MV-4-11 (cell line): ENCODE results near the gene APPBP2.
"Not testable (repeated sequence)": the region's sequence is repeated elsewhere in the genome, so short reads cannot be mapped to it uniquely, and the experiment has no call there.

Experiments
- DNase-seq: peaks from one replicate; lab custom pipeline; 2025; lab: John Stamatoyannopoulos, UW

APPBP2 gene

DNA sequence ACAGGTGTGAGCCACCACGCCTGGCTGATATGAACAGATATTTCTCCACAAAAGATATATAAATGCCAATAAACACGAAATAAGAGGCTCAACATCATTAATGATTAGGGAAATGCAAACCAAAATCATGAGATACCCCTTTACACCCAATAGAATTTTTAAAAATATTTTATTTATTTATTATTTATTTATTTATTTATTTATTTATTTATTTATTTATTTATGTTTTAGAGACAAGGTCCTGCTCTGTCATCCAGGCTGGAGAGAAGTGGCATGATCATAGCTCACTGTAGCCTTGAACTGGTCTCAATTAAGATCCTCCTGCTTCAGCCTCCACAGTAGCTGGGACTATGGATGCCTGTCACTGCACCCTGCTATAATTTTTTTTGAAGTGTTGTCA, 30.8 kb downstream of the APPBP2 start:
- DNase-seq = no peak

DNA sequence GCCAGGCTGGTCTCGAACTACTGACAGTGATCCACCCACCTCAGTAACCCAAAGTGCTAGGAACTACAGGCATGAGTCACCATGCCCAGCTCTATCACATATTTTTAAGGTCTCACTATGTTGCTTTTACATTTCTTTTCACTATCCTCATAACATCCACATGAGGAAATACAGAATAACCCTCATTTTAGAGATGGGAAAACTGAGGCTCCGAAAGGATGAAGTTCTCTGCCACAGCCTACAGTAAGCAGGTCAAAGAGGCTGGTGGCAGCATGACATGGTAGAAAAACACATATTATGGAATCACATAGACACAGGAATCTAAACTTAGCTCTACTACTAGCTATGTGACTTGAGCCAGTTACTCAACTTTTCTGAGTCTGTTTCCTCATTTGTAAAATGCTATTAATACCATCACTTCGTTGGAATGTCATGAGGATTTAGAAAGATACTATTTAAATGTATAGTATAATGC, 32.2 kb downstream of the APPBP2 start:
- DNase-seq = peak; percentile 67

DNA sequence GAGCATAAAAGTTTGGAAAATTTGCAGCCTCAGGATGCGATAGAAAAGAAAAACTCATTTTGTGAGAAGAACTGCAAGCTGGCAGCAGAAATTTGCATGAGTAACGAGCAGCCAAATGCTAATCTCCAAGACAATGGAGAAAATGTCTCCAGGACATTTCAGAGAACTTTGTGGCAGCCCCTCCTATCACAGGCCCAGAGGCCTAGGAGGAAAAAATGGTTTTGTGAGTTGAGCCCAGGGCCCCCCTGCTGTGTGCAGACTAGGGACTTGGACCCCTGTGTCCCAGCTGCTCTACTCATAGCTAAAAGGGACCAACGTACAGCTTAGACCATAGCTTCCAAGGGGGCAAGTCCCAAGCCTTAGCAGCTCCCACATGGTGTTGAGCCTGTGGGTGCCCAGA, 34.3 kb downstream of the APPBP2 start:
- DNase-seq = no peak

DNA sequence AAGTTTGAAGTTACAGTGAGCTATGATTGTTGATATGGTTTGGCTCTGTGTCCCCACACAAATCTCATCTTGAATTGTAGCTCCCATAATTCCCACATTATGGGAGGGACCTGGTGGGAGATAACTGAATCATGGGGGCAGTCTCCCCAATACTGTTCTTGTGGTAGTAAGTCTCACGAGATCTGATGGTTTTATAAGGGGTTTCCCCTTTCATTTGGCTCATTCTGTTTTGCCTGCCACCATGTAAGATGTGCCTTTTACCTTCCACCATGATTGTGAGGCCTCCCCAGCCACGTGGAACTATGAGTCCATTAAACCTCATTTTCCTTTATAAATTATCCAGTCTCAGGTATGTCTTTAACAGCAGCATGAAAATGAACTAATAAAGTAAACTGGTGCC, 35.4 kb downstream of the APPBP2 start:
- DNase-seq = not testable (repeated sequence)

DNA sequence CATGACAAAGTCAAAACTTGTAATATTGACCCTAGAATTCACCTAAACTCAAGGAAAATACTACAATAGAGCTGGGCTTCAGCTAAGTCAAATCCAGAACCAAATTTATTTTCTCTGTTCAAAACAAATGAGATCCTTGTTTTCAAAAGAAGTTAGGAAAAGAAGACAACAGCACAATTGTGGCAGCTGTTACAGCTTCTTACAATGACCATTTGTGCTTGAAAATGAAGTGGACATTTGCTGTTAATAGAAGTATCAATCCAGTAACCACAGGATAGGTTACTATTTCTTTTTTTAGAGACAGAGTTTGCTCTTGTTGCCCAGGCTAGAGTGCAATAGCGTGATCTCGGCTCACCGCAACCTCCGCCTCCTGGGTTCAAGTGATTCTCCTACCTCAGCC, 44.4 kb downstream of the APPBP2 start:
- DNase-seq = no peak

DNA sequence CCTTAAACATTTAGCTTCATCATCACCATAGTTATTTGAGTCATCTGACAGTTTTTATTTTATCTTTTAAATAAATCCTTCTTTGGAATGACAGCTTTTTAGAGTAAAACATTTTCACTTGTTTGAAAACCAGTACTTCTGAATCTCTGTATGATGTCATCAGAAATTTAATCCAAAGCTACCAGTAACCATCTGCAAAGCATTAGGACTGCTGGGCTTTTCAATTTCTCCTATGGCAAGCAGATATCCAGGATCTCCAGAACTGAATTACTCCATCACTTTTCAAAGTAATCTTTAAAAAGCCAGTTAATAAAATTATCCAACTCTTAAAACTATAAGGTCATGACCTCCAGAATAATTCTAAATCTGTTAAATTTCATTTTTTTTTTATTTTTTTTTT, 52.3 kb downstream of the APPBP2 start:
- no peak for DNase-seq

DNA sequence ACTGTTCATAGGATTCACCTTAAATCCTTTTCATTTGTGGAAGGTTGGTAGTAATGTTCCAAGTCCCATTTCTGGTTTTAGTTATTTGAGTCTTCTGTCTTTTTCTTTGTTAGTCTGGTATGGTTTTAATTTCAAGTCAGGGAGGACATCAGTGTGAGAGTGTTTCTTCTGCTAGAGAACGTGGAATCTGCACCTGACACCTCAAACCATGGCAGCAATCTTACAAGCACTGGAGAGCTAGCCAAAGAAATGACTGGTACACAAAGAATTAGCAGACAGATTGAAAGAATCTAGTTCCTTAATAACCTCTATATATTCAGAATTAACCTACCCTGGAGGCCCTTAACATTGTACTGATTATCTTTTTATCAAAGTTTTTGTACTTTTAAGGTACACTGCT, 53.6 kb downstream of the APPBP2 start:
- DNase-seq = no peak

DNA sequence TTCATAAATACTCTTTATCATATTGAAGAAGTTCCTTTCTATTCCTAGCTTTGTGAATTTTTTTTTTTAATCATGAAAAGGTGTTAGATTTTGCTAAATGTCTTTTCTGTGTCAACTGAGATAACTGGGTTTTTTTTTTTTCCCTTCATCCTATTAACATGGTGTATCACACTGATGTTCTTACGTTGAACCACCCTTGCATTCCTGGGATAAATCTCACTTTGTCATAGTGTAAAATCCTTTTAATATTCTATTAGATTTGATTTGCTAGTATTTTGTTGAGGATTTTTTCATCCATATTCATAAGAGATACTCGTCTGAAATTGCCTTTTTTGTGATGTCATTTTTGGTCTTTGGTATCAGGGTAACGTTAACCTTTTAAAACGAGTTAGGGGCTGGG, 54.6 kb downstream of the APPBP2 start:
- DNase-seq = no peak

DNA sequence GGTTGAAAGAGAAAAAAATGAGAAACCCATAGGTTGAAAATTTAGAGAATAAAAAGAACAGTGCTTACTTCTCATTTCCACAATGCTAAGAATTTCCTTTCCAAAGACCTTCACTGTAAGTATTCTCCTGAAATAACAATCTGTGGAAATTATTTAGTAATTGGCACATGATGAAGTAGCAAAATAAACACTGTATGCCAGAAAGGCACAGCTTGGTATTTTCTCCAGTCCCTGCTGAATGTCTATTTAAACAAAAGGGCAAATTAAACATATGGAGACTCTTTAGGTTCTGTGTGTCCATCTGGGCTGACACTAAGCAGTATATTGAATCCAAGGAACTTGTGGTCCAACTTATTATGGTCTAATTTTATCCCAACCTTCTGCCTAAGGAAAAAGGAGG, 57.7 kb downstream of the APPBP2 start:
- DNase-seq = no peak

DNA sequence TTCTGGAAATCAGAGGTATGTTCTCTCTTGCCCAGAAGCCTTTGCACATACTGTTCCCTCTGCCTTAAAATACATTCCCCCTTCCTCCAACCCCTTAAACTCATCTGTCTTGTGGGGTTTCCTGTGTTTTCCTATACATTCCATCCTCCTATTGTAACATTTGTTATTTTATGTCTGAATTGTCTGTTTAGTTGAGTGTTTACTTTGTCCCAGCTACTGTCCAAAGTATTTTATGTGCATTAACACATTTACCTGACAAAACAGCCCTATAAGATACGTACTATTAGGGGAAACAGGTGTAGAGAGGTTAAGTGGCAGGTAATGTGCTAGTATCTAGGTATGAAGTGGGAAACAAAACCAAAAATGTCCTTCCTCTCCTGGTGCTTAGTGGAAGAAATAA, 61.7 kb downstream of the APPBP2 start:
- no peak for DNase-seq

DNA sequence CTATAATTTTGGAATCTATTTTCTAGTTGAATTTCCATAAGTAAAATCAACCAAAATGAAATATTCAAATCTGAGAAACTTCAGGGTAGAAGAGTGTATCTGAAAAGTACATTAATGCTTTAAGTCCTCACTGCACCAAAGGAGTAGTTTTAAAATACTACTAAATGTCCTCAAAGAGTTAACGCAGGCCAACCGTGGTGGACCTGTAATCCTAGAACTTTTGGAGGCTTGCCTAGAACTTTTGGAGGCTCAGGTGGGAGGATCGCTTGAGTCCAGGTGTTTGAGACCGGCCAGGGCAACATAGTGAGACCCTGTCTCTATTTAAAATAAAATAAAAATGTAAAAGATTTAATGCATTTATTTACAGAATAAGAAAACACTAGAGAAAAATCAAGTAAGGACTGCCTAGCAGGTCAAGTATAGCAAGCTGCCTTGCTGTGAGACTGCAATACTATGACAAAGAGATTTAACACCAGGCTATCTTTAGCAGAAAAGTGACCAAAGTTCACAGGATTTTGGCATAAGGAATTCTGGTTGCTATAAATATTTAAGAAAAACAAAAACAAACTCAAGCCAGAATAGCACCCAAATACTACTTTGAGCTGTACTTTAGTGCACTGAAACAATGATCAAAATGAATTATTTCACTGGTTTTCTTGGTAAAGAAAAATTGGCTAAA, 62.7 kb downstream of the APPBP2 start:
- DNase-seq = no peak

DNA sequence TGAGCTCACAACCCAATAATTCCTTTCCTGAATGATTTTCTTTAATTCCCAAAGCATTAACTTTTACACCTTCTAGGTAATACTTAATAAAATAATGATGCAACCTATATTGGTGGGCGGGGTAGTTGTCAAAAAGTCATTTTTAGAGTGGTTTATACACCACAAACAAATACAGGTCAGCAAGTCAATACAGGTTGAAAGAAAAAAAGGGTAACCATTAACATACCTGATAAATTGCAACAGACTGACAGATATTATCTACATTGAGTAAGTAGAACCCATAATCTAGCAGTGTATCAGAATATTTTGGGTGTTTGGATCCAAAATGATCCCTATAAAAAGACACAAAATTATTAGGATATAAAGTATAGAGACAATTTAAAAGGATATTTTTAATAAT, 64.5 kb downstream of the APPBP2 start:
- DNase-seq = no peak

DNA sequence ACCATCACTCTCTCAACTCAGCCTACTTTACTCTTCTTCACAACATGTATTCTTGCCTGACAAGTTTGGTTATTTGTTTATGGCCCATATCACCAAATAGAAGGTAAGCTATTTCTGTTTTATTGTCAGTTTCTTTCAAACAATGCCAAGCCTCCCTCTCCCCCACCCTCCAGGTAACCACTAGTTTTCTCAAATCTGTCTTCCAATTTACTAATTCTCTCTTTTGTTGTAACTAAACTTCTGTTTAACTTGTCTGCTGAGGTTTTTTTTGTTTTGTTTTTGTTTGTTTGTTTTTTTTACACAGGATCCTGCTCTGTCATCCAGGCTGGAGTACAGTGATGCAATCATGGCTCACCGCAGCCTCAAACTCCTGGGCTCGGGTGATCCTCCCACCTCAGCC, 68.9 kb downstream of the APPBP2 start:
- no peak for DNase-seq

DNA sequence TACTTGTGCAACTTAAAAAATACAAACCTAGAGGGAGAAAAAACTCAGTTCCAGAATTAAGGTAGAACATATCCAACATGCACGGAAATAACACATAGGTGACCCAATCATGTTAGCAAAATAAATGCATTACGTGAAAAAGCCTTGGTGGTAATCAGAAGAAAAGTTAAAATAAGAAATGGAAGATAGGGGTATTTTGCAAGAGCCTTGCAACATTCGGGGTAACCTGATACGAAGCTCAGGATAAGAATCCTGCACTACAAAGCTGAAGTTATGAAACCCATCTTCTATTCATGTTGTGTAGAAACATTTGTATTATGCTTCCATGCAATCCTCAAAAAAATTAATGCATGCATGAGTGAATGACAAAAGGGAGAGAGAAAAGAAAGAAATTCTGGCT, 70.7 kb downstream of the APPBP2 start:
- no peak for DNase-seq

DNA sequence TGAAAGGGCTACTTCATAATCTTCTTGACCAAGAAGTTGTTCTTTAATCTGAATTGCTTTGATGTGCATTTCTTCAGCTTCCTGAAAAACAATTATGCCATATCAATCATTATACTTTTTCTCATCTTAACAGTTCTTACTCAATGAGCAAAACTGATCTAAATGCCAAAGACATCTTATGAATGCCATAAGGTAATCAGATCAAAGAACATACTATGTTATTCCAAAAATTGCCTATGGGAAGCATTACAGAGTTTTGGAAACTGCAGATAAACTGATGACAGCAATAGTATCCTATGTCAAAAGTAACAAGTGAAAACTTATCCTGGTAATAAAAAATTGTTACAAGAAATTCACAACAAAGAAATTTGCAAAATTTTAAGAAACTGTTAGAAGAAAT, 74.1 kb downstream of the APPBP2 start:
- DNase-seq = no peak

DNA sequence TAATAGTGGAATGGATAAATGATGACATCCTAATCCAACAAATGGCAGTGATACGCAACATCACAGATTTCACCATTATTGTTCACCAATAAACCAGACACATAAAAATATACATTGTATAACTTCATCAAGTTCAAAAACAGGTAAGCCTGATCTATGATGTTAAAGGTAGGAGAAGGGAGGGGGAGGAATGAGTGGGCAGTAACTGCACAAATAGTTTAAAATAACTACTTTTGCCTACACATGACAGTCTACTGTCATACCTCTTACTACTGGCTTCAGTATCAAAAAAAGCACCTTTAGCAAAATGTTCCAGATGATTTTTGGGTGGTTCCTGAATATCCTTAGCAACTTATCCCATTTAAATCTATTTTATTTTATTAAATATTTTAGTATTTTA, 75.0 kb downstream of the APPBP2 start:
- no peak for DNase-seq

DNA sequence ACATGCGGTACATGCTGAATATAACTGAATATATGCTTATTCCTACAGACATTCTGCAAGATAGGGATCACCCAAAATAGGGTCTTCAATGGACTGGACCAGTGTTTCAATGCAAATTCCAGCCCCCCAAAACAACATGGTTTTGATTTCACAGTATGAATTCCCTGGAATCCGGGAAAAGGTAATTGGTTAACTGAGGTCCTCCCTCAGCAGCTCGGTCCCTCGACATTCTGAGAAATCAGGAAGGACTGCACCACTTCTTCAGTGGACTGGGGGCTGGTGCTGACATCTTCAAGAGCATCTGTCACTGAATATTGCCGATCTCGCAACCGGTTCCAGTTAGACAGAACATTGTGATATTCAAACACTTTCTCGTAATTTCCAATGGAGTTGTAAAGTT, 78.7 kb downstream of the APPBP2 start:
- DNase-seq = no peak

DNA sequence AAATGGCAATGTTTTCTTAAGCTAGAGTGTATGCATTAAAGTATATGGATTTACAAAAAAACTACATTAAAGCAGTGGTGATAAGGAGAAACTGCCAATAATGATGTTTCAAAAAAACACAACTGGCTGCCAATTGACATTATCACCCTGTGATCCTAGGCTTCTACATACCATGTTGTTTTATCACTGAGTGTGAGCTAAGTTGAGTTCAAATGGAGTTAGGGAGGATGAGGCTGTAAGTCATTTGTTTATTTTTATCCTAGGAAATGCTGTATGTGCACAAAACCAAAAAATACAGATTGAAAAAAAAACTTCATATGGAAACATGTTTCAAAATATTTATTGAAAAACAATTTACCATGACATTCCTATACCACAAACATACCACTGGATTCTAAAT, 80.9 kb downstream of the APPBP2 start:
- DNase-seq = no peak

DNA sequence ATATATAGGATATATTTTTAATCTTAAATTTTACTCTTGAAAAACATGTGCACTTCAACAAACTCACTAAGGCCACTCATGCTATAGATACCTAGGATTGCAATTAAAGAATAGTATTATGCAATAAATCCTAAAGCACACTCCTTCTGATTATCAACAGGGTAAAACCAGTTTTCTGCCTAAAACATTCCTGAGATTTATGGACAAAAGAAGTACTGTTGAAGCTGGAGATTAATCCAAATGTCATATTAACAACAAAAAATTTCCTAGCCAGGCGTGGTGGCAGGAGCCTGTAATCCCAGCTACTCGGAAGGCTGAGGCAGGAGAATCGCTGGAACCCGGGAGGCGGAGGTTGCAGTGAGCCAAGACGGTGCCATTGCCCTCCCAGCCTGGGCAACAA, 82.3 kb downstream of the APPBP2 start:
- no peak for DNase-seq

DNA sequence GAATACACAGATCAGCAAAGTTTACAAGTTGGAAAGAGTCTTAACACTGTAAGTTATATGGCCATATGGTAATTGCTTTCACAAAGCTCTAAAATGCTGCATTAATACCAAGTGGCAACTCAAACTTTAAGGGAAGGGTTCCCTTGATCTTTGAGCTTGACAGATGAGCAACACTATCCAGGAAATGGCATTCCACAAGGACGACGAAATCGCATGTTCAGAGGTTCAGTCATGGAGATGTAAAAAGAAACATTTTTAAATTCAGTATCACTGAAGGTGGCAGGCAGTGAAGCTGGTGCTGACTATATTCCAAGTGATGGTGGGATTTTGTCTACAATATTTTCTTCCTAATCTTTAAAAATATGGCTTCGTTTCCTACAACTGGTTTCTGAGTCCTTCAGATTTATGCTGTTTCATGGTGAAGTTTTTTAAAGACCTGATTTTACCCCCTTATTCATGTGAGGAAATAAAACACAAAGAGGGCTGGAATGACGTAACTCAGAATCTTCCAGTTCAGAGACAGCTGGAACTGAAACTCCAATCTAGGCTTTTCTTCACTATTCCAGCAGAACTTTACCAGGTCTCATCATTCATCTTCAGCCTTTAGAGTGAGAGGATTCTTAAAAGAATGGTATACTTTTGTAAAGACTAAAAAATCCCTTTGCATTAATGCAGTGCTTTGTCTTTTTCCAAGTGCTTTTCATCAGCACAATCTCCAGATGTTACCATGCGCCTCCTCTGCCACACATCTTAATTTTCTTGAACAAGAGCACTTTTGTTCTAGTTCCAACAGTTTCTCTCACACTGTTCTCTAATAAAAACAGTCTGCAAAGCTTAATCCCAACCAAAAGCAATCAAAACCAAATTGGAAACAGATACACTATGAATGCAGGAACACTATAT, 83.5 kb downstream of the APPBP2 start:
- peak; percentile 47 for DNase-seq

DNA sequence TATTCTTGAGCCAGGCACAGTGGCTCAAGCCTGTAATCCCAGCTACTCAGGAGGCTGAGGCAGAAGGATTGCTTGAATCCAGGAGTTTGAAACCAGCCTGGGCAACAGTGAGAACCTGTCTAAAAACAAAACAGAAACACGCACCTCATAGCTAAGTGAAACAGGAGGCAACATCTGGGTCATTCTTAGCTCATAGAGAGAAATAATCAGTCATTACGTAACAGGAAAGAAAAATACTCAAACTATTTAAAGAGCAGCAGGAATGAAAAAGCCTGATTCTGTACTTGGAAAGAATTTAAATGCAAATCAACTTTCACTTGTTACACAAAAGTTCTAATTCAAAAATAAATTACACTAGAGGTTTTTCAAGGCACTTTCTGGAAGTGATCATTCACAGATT, 86.5 kb downstream of the APPBP2 start:
- peak; percentile 51 for DNase-seq

DNA sequence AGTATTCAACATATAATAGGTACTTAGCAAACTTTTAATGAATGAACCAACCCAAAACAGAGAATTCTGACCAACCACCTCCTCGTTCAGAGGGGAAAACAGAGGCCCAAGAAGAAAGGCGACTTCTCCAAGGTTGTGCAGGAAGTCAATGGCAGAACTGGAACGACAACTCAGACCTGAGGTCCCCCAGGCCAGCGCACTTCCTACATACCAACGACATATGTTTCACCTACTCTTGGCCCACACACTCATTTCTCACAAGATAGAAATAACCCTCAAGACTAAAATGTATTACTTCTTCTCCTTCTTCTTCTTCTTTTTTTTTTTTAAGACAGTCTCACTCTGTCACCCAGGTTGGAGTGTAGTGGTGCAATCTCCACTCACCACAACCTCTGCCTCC, 89.4 kb downstream of the APPBP2 start:
- peak; percentile 54 for DNase-seq
